Cardiac muscle cell (in vitro differentiated cells and primary cell): ENCODE data around the gene SYNGAP1. TPM values are rescaled to one million over a fixed set of nuclear protein-coding genes. Genes with fewer than 3 reads are reported as not detected.

Experiments used
- DNase-seq, 2 donors: peaks; one replicate each; pipeline versions ENCODE4 v3.0.0 to v3.0.0-alpha.2; 2010 to 2017; ENCODE audit warnings: low read depth in 1 of 2, low spot score in 1 of 2
- H3K27ac ChIP-seq: fragments of 200-600 bp; sonication (generic); 2 replicates; pipeline ENCODE4 v1.5.1; 2016
- H3K27me3 ChIP-seq: fragments of 200-600 bp; sonication (generic); 2 replicates; pipeline ENCODE4 v1.6.0; 2016; ENCODE audit warnings: control low read depth
- H3K36me3 ChIP-seq: fragments of 200-600 bp; sonication (generic); 2 replicates; pipeline ENCODE4 v1.5.1; 2016; ENCODE audit warnings: control low read depth
- H3K4me1 ChIP-seq: fragments of 200-600 bp; sonication (generic); 2 replicates; pipeline ENCODE4 v1.8.1; 2017; ENCODE audit warnings: low read depth, mild to moderate bottlenecking, mixed run types
- H3K4me3 ChIP-seq: fragments of 200-600 bp; sonication (generic); 2 replicates; pipeline ENCODE4 v1.5.1; 2016; ENCODE audit warnings: mild to moderate bottlenecking
- H3K9me3 ChIP-seq: fragments of 200-600 bp; sonication (generic); 2 replicates; pipeline ENCODE4 v1.5.1; 2017; ENCODE audit warnings: low read depth, mild to moderate bottlenecking, control low read depth
- CTCF ChIP-seq: IDR thresholded peaks from 2 replicates; pipeline ENCODE4 v1.5.1; 2012; ENCODE audit warnings: low read depth, mild to moderate bottlenecking, low read length
- polyA plus RNA-seq: library from polyadenylated mRNA; unstranded; fragments of >200 nt; fragmentation: Nextera tagmentation; extraction: Ambion mirVana; gene quantifications from 2 replicates; pipeline ENCODE4 v1.2.1, GENCODE V29; 2016
- total RNA-seq: library from RNA; depleted of rRNA; stranded (reverse); fragments of >200 nt; gene quantifications from 2 replicates; pipeline ENCODE4 v1.2.3, GENCODE V29; 2016

The SYNGAP1 gene
- total and polyA plus RNA-seq, 2 experiments from 2014 or later, result 6.8 to 20.2 TPM

GRCh38 chr6:33424855-33425667 is 5.2 kb downstream of the SYNGAP1 start:
- Histone ChIP-seq H3K27ac (peak overlapping the region; percentile 86), H3K4me1 (peaks cover 29% of the 10 kb centered on the region)
- DNase-seq, result no peak

DNA sequence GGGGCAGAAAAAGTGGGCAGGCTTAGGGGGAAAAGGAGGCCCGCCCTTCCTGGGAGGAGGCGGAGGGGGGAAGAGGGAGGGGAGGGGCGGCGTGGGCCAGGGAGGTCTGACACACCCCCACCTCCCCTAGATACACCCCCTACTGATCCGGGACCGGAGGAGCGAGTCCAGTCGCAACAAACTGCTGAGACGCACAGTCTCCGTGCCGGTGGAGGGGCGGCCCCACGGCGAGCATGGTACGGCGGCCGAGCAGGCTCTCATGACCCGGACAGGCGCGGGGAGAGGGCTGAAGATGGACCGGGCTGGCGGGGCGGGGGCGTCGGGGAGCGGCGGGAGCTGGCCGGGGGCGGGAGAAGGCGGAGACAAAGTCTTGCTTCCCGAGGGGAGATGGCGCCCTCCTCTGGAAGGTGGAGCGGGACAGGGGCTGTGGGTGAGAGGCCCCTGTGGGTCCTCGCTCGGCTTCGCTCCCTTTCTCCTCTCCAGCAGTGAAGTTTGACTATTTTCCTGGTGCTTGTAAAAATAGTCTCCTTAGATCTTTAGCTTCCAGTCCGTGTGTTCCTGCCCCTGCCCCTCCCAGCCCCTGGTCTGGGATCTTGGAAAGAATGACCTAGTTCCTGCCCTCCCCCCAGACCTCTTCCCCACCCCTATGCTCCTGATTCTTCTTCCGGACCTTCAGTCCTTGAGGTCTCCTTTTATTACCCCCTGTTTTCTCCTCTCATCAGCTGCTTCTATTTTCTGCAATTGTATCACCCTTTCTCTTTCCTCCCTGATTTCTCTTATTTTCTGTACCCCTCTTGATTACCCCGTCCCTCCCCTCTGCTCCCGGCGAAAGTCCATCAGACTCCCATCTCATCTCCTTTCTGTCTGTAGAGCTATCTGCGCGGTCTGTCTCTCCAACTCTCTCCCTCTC is 6.1 kb downstream of the SYNGAP1 start:
- Histone ChIP-seq H3K27me3 (no peaks in the 10 kb centered on the region), H3K4me3 (peak overlapping the region; percentile 49), H3K4me1 (peaks cover 33% of the 10 kb centered on the region), H3K36me3 (no peaks in the 10 kb centered on the region), H3K9me3 (no peaks in the 10 kb centered on the region), H3K27ac (peak overlapping the region; percentile 86)
- peak; percentile 52 for TF ChIP-seq CTCF
- DNase-seq, result peak; percentile 87 to 89

More at GRCh38 chr6:33424855-33425667, 5.2 kb downstream of the SYNGAP1 start:
- Histone ChIP-seq H3K9me3 (no peaks in the 10 kb centered on the region), H3K27me3 (no peaks in the 10 kb centered on the region), H3K4me3 (peak overlapping the region; percentile 49), H3K36me3 (no peaks in the 10 kb centered on the region)
- no peak for TF ChIP-seq CTCF

DNA sequence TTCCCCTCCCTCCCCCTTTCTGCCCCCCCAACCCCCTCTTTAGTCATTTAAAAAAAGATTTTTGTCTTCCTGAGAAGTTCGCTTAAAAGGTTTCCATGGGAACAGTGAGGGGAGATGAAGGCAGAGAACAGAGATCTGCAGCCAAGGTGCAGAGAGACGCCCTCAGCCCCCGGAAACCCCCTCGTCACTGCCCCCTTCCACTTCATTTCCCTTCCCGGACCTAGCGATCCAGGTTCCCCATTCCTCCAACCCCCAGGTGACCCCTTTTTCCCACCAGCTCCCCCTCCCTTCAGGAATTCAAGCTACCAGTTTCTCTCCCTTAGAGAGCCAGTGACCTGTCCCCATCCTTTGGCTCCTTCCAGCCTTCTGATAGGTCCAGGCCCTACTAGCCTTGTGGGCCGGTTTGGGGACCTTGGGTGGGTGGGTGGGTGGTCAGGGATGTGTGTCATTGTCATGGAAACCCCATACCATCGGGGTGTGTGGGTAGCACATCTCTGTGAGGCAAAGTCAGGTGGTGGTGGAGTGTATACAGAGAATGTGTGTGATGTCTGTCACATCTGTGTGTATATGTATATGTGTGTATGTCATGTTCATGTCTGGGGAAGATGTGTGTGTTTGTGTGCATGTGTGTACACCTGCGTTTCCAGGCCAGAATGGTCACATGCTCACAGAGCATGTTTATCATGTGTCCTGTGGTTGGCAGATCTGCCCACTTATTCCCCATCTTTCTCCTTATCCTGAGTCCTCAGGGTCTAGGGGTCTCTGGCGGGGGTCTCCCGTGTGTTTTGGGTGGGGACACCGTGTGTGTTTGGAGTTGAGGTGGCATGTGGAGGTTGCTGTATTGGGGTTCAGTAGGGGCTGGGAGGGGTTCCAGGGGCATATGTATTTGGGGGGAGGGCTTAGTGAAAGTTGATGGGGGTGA is 7.0 kb downstream of the SYNGAP1 start:
- Histone ChIP-seq H3K9me3 (no peaks in the 10 kb centered on the region), H3K27me3 (no peaks in the 10 kb centered on the region), H3K4me1 (peaks cover 37% of the 10 kb centered on the region), H3K36me3 (no peaks in the 10 kb centered on the region), H3K27ac (peak overlapping the region; percentile 86), H3K4me3 (peak overlapping the region; percentile 69)
- TF ChIP-seq CTCF, result no peak
- DNase-seq, result no peak

- peaks cover 46% of the 10 kb centered on the region for H3K4me1 ChIP-seq
- peak in 1 of 2 donors; percentile 75 for DNase-seq
Observed at GRCh38 chr6:33427585-33428223, 7.8 kb downstream of the SYNGAP1 start.

More at GRCh38 chr6:33427585-33428223, 7.8 kb downstream of the SYNGAP1 start:
- peak overlapping the region; percentile 24 for H3K27ac ChIP-seq
- TF ChIP-seq CTCF, result no peak
- H3K36me3 ChIP-seq, result no peaks in the 10 kb centered on the region
- peak overlapping the region; percentile 69 for H3K4me3 ChIP-seq
- H3K27me3 ChIP-seq, result no peaks in the 10 kb centered on the region
- no peaks in the 10 kb centered on the region for H3K9me3 ChIP-seq
